GM18505 (cell line): ENCODE results near the gene SLC4A5.
"Not testable (repeated sequence)": the region's sequence is repeated elsewhere in the genome, so short reads cannot be mapped to it uniquely, and the experiment has no call there.

ENCODE experiments used
- ATAC-seq: cut with Tn5 transposase; IDR thresholded peaks from one replicate; pipeline ENCODE4 v1.9.1; 2021; ENCODE audit not compliant: unreplicated experiment
- POLR2A ChIP-seq: IDR thresholded peaks from 4 replicates; pipeline ENCODE4 v1.6.1; 2011; ENCODE audit warnings: borderline replicate concordance; ENCODE audit not compliant: insufficient read depth, insufficient read length; ENCODE audit errors: extremely low read depth

Gene SLC4A5

DNA sequence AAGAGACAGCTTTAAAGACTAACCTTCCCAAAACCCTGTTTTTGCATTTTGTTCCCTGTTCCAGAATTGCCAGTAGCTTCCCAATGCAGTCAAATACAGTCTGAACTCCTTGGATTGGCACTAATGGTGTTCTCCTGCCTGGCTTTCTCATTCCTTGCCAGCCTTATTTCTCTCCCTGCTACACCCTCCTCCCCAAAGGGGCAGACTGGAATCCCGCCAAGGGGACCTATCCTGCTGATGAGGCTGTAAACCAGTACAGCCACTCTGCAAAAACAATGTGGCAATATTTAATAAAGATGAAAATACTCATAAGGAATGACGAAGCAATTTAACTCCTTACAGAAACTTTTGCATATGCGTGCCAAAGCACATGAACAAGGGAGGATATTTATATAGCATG is 4.5 kb upstream of the SLC4A5 start:
- TF ChIP-seq POLR2A, result no peak
- no peak for ATAC-seq

DNA sequence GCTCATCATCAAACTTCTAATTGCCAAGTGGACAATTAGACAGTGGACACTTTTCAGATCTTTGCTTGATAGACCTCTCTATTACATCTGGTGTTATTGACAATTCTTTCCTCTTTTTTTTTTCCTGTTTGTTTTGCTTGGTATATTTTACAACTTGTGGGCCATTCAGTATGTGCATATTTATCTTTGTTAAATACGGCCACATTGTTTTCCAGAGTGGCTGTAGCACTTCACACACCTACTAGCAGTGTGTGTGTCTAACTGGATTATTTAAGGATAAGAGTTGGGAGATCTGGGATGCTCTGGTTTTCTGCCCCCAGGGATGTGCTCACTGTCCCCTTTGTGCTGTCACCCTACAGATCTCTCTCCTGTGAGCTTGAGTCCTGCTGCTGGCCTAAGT is 4.1 kb upstream of the SLC4A5 start:
- ATAC-seq, result no peak
- no peak for TF ChIP-seq POLR2A

DNA sequence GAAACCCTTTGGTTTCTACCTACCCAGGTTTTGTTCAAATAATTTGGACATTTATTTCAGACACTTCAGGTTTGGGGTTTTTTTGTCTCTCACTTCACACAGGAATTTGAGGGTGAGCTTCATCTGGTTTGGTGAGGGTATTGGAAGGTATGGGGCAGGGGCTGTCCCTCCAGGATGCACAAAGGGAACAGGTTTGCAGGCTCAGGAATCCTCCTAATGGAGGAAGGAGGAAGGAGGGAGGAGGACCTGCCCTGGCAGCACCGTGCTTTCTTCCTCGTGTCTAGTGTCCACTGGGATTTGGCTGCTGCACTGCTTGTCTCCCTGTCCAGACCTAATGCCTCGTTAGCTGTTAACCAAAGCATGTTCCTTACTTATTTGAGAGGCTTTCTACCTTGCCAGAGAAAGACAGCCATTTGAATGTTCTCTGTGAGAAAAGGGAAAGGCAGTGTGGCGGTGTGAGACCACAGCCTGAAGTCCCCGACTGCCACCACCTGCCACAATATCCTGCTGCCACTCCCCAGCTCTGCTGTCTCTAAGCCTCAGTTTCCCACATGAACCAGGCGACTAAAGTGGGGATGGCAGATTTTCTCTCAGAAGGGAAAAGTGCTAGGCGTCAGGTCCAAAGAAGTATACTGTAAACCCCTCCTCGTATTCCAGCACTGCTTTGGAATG is 2.2 kb upstream of the SLC4A5 start:
- no peak for TF ChIP-seq POLR2A
- no peak for ATAC-seq

DNA sequence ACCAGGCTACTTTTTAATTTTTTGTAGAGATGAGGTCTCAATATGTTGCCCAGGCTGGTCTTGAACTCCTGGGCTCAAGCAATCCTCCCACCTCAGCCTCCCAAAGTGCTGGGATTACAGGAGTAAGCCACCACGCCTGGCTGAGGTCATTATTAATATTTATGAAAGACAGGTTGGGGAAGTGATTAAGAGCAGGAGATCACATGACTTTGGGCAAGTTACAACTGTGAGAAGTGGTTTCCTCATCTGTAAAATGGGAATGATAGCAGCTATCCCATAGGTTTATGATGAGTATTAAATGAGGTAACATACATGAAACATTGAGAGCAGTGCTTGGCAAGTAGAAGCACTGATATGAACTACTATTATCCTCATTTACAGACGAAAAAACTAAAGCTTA is 7.0 kb downstream of the SLC4A5 start:
- not testable (repeated sequence) for ATAC-seq

DNA sequence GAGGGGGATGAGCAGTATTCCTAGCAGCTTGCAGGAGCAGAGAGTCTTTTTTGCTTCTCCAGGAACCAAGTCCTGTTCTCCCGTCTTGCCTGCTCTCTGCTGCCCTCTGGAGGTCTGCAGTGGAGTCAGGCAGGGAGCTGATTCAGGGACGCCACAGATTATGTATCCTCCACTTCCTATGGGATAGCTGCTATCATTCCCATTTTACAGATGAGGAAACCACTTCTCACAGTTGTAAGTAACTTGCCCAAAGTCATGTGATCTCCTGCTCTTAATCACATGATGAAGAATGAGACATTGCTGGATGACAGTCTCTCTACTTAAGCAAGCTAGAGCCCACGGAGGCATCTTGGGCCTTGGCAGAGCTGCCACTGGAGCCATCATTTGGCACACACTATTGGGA is 8.3 kb downstream of the SLC4A5 start:
- ATAC-seq, result no peak
- no peak for TF ChIP-seq POLR2A

DNA sequence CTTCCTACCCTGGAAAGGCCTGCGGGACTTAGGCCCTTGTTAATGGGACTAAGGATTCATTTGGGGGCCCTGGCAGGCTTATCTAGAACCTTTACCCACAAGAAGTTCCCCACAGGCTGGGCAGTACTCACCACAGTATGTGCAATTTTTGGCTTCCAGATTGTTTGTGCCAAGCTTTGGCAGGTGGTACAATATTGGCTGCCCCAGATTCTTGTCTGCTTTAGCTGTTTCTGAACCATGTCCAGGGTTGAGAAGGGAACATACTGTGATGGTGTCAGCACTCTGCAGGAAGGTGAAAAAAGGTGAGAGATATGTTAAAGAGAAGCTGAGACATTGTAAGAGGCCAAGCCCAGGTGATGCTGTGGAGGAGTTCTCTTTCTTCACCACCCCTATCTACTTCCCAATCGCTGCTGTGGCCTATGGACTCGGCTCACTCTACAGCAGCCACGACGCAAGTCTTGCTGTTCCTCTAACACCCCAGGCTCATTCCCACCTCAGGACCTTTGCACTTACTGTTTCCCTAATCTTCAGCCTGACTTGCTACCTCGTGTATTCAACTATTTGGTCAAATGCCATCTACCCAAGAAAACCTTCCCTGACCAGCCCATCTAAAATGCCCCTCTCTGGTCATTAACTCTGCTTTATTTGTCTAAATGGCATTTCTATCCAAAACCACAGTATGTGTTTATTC is 9.2 kb downstream of the SLC4A5 start:
- TF ChIP-seq POLR2A, result no peak
- ATAC-seq, result no peak

DNA sequence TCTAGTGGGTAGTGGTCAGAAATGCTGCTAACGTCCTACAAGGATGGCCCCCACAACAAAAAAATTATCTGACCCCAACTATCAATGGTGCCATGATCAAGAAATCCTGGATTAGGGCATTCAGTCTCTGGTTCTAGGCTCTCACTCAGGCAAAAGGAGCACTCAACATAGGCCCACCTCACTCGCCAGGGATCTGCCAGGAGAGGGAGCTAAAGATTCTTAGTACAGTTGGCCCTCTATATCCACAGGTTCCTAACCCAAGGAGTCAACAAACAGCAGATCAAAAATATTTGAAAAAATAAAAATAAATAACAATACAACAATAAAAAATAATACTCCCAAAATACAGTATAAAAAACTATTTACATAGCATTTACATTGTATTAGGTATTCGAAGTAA is 10.0 kb downstream of the SLC4A5 start:
- ATAC-seq, result no peak

DNA sequence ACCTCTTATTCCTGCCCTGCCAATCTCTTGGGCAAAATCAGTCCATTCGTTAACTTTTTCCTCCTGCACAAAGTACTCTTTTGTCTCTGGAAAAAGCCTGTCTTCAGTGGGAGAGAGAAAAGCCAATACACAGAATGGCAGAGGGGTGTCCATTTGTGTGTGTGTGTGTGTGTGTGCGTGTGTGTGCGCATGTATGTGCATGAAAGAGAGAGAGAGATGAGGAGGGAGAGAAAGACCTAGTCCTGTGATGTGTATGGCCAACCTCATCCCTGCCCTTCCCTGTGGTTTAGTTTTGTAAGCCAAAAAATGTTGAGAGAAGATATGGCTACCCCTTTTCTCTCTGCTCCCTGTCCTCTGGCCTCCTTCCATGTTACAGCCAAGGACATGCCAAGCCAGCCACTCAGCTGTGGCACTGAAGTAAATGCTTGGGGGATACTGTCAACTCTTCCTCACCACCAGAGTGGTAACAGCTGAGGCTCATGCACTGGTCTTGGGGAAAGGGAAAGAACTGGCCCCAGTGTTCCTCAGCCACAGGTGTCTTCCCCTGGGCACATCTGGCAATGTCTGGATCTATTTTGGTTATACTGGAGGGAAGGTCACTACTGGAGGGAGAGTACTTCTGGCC is 10.6 kb downstream of the SLC4A5 start:
- no peak for ATAC-seq
- no peak for TF ChIP-seq POLR2A

More for the DNA sequence above, 10.0 kb downstream of the SLC4A5 start:
- TF ChIP-seq POLR2A, result no peak

DNA sequence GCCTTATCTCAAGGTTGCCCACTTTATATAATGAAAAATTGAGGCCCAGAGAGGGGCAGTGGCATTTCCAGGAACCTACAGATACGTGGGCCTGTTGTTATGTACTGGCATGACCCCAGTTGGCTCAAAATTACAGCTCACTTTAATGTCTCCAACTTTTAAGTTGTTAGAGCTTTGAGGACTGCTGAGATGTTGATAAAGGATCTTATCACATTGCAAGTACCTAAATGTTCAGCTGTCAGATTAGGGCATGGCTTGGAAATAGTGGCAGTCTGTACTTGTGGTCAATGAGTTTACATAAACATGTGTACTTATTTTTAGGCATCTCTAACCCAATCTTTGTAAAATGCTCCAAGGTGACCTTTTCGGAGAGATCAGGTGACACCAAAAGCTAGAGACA is 14.6 kb downstream of the SLC4A5 start:
- ATAC-seq, result no peak
- TF ChIP-seq POLR2A, result no peak

DNA sequence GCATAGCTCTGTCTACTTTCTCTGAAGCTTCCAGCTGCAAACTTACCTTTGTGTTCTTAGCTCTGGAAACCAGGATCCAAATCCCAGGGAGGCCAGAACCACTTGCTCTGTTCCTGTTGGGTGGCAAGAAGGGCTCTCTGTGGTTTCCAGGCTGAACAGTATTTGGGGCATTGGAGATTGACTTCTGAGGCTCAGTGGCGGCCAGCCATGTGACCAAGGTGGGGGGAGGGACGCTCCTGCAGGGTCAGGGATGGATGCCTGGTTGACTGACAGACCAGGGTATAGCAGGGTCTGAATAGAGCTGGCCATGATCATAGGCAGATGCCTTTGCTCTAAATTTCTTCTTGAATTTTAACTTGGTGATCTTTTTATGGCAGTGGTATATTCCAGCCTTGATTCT is 15.1 kb downstream of the SLC4A5 start:
- ATAC-seq, result no peak
- TF ChIP-seq POLR2A, result no peak

DNA sequence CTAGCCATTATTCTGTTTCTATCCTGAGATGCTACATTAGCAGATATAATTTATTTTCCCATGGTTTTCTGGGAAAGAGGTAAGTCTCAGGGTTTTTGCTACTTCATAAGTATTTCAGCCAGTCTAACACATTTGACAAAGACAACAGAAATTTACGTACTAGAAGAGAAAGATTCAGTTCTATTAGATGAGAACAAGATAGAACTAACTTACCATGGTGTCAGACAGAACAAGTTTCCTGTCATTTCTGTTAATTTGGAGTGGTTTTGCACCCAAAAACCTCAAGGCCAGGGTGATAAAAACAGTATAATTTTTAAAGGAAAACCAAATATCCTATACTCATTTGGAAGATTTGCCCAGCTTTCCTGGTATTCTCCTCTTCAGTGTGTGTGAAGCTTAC is 15.6 kb downstream of the SLC4A5 start:
- ATAC-seq, result no peak
- no peak for TF ChIP-seq POLR2A

DNA sequence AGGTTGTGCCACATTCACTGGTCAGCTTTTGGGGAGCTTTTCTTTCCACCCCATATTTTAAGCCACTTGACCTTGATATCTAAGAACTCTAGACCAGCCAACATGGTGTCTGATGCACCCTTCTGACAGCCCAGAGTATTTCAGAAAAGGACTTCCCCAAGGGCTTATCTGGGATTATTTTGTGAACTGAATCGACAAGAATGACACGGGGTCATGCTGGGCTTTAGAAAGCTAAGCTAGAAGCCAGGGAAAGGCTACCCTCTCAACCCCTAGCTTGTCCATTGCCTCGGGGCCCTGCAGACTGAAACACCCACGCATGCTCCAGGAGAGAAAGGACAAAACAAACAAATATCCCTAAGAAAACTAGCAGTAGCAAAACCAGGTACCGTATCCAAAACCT is 16.0 kb downstream of the SLC4A5 start:
- no peak for ATAC-seq
- no peak for TF ChIP-seq POLR2A

DNA sequence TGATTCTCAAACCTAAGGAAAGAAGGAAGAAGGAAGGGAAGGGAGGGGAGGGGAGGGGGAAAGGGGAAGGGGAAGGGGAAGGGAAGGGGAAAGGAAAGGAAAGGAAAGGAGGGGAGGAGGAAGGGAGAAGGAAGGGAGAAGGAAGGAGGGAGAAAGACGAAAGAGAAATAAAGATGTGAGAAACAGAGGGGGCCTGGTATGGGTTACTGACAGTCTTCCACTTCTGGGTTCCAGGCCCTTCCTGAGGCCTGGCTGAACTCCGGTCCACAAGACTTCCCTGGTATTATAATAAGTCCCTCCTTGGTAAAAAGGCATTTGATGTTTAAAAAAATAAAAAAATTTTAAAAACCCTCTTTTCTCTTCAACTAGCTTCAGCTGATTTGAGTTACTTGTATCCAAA is 17.4 kb downstream of the SLC4A5 start:
- TF ChIP-seq POLR2A, result no peak
- ATAC-seq, result no peak

DNA sequence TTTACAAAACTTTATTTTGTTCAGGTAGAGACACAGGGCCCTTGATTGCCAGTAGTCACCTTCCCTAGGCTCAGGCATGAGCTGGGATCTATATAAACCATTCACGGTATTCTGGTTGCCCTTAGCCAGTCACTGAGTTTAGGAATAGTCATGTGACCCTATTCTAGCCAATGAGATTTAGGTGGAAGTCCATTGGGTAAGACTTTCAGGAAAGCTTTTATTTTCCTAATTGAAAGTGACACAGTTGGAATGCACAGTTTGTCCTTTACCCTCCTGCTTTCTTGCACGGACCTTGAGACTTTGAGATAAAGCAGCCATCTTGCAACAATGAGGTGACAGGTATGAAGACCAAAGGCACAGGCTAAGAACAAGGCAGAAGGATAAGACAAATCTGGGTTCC is 21.5 kb downstream of the SLC4A5 start:
- no peak for TF ChIP-seq POLR2A
- ATAC-seq, result no peak

DNA sequence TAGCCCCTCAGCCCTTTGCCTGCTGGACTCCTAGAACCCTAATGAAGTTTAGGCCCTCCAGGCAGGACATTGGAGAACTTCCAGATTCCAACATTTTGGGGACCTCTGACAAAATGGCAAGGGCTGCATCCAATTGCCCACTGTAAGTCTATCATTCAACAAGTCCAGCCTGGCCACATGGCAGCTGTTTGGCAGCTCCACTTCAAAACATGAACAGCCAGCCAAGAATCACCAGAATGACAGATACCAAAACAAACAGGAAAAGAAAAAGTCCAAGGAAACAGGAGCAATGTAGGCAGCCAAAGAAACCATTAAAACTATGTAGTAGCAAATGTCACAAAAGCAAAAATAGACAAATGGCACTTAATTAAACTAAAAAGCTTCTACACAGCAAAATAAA is 25.5 kb downstream of the SLC4A5 start:
- no peak for TF ChIP-seq POLR2A
- no peak for ATAC-seq

DNA sequence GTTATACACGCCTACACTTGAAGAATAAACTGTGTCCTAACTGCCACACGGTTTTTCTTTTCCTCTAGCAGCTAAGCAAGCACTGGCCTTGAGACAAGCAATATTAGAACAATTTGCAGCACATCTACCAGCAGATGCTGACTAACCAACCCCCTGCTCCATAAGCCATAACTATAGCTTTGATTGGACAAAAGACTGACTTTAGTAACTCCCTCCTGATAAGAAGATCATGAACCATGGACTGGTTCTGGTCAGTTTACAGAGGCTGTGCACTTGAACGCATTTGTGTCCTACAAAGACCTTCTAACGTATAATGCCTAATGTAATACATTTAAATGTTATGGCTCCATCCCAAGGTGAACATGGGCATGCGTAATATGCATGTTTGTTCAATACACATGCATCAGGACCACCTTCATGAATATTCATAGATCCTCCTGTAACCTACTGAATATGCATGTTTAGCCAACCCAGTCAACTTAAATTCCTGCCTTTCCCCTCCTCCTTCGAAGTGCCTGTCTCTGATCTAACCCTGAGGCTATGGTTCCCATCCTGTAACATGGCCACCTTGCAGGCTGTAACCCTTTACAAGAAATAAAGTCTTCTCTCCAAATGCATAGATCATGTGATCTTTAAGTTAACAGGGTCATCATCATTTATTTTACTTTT is 26.5 kb downstream of the SLC4A5 start:
- ATAC-seq, result no peak
- no peak for TF ChIP-seq POLR2A
